Muscle layer of colon (tissue), 2 donors: ENCODE results near the gene IGF2.
A peak's percentile ranks its signal among the peaks of the same experiment; 100 is the strongest.

Experiments used
- H3K27ac ChIP-seq: one replicate; pipeline ENCODE4 v1.7.0; 2013; ENCODE audit warnings: low read depth, mild to moderate bottlenecking, low read length, moderate library complexity
- H3K27me3 ChIP-seq, 2 donors: one replicate each; pipeline ENCODE4 v1.7.0; 2013; ENCODE audit warnings: low read length in 2 of 2, mild to moderate bottlenecking in 2 of 2; ENCODE audit not compliant: insufficient read depth in 2 of 2, control insufficient read depth in 1 of 2
- H3K36me3 ChIP-seq: one replicate; pipeline ENCODE4 v1.7.0; 2013; ENCODE audit warnings: mild to moderate bottlenecking, low read length; ENCODE audit not compliant: insufficient read depth
- H3K4me1 ChIP-seq: one replicate; pipeline ENCODE4 v1.7.0; 2013; ENCODE audit warnings: mild to moderate bottlenecking, low read length; ENCODE audit not compliant: insufficient read depth
- H3K4me3 ChIP-seq, 2 donors: one replicate each; pipeline ENCODE4 v1.7.0; 2013; ENCODE audit warnings: low read length in 2 of 2, low read depth in 1 of 2, mild to moderate bottlenecking in 1 of 2, moderate library complexity in 1 of 2
- H3K9ac ChIP-seq: one replicate; pipeline ENCODE4 v1.7.0; 2013; ENCODE audit warnings: low read length
- H3K9me3 ChIP-seq: one replicate; pipeline ENCODE4 v1.7.0; 2013; ENCODE audit warnings: mild to moderate bottlenecking, low read length
- donor health status: abdominal sarcoma.
- donor health status: Adenocarcinoma of cecum.

Gene IGF2

DNA sequence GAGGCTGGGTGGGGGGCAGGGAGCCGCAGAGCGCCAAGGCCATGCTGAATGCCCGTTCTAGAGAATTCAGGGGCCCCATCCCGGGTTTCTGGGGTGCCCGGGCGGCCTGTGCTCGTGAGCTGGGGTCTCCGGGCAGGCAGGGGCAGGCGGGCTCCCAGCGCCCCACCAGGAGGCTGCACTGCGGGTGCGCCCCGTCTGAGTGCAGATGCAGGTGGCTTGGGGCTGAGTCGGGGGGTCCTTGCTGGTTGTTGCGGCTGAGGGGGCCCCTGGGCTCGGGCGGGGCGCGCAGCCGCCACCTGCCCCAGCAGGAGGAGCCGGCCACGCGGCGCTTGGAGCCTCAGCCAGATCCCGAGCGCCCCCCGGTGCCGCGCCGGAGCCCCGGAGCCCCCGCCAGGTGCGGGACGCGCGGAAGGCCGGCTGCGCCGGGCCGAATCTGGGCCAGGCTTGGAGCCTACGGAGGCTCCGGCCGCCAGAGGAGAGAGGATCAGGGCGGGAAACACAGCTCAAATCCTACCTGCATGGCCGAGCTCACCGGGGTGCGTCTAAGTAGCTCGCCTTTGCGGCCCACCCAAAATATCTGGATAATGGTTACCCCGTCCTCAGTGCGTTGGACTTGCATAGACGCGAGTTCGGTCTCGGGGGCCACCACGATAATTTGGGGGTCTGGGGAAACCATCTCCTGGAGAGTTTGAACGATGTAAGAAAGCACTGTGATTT is 590 bp upstream of the IGF2 start:
- Histone ChIP-seq H3K4me3 (no peak overlapping the region), H3K27ac (no peak overlapping the region), H3K36me3 (no peaks in the 10 kb centered on the region), H3K4me1 (peaks cover 4% of the 10 kb centered on the region), H3K9ac (no peak overlapping the region), H3K27me3 (peaks cover 35 to 90% of the 10 kb centered on the region in 2 donors), H3K9me3 (no peaks in the 10 kb centered on the region)

DNA sequence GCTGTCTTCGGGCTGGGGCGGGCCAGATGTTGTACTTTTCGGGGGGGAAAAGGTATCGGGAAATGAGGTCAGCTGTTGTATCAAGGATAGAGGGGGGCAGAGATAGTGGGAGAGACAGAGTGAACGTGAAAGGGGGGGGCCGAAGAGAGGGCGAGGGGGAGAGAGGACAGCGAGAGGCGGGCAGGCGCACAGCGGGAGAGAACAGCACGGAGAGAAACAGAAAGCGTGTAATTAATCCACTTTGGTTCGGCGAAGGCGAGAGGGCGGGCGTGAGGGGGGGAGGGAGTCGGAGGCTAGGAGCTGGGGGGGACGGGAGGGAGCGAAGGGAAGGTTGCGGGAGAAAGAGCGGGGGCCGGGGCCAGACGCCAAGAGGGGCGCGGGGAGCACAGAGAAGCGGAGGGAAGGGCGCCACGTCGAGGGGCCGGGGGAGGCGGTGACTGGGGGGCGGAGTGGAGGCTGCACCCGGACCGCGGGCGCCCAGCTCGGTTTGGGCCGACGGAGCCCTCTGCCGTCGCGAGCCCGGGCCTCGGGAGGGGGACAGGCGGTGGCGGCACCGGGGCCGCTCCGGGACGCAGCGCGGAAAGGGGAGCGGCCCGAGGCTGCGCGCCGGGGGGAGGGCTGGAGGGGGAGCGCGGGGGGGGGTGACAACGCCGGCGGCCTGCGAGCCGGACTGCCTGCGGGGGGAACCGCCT is 612 bp downstream of the IGF2 start:
- Histone ChIP-seq H3K27me3 (peaks cover 32 to 90% of the 10 kb centered on the region in 2 donors), H3K4me3 (no peak overlapping the region), H3K36me3 (no peaks in the 10 kb centered on the region), H3K4me1 (peaks cover 4% of the 10 kb centered on the region), H3K27ac (no peak overlapping the region), H3K9ac (no peak overlapping the region), H3K9me3 (no peaks in the 10 kb centered on the region)

DNA sequence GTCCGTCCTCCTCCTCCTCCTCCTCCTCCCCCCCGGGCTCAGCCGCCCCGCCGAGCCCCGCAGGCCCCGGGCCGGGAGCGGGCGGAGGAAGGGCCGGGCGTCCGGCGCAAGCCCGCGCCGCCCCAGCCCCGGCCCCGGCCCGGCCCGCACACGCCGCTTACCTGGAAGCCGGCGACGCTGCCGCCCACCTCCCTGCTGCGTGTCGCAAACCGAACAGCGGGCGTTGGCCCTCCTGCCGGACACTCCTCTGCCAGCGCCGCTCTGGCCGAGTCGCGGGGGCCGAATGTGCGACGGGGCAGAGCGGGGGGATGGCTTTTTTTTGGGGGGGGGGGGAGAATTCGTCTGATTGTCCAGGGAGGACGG is 1.1 kb downstream of the IGF2 start:
- H3K4me1 ChIP-seq = peaks cover 4% of the 10 kb centered on the region
- H3K27ac ChIP-seq = no peak overlapping the region
- no peaks in the 10 kb centered on the region for H3K36me3 ChIP-seq
- H3K9me3 ChIP-seq = no peaks in the 10 kb centered on the region
- peaks cover 29 to 92% of the 10 kb centered on the region in 2 donors for H3K27me3 ChIP-seq
- H3K4me3 ChIP-seq = no peak overlapping the region
- H3K9ac ChIP-seq = no peak overlapping the region

DNA sequence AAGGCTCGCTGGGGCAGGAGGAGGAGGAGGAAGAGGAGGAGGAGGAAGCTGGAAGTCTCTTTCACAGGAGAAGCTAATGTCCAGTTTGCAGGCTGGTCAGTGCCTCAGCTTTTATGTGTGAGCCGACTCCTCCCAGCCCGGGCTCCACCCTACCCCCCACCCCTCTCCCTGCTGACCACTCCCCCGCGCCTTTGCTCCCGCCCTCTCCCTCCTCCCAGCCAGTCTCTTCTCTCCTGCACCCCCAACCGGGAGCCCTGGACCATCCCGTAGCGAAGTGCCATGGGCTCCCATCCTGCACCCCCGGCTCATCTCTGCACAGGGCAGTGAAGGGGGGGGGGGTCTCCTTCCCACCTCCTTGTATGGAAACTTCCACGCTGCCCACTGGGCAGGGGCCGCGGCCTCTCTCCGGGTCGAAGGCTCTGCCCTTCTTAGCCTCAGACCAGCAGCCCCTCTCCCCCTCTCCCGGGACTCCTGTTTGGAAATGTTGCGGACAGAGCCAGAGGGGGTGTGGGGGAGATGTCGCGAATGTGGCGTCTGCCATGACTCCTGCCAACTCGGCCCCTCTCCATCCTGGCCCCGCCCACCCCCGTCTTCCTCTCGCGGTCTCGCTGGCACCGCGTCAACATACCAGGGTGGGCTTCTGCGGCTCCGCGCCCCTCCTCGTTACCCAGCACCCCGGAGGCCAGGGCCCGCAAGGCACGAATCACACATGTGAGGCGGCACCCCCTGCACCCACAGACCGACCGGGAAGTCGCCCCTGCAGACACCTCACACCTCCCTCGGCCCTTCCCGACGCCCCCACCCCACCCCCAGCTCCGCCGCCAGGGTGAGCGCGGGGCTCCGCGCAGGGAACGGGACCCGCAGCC is 1.8 kb downstream of the IGF2 start:
- Histone ChIP-seq H3K27me3 (peaks cover 23 to 90% of the 10 kb centered on the region in 2 donors), H3K4me1 (peaks cover 4% of the 10 kb centered on the region), H3K36me3 (no peaks in the 10 kb centered on the region), H3K4me3 (peak overlapping the region in 1 of 2 donors; percentile 18), H3K9me3 (no peaks in the 10 kb centered on the region), H3K9ac (no peak overlapping the region), H3K27ac (no peak overlapping the region)

DNA sequence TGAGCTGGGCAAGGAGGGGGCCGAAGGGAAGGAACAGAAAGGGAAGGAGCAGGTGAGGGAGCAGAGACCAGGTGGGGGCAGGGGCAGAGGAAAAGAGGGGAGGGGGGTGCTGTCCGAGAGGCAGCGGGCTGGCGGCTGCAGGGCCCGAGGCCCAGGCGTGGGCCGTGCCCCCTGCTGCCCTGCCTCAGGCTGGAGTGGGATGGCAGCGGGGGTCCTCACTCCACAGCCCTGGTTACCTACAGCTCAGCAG is 2.3 kb downstream of the IGF2 start:
- Histone ChIP-seq H3K36me3 (no peaks in the 10 kb centered on the region), H3K9me3 (no peaks in the 10 kb centered on the region), H3K4me1 (peaks cover 4% of the 10 kb centered on the region), H3K27me3 (peaks cover 18 to 85% of the 10 kb centered on the region in 2 donors), H3K9ac (no peak overlapping the region), H3K4me3 (no peak overlapping the region), H3K27ac (no peak overlapping the region)

DNA sequence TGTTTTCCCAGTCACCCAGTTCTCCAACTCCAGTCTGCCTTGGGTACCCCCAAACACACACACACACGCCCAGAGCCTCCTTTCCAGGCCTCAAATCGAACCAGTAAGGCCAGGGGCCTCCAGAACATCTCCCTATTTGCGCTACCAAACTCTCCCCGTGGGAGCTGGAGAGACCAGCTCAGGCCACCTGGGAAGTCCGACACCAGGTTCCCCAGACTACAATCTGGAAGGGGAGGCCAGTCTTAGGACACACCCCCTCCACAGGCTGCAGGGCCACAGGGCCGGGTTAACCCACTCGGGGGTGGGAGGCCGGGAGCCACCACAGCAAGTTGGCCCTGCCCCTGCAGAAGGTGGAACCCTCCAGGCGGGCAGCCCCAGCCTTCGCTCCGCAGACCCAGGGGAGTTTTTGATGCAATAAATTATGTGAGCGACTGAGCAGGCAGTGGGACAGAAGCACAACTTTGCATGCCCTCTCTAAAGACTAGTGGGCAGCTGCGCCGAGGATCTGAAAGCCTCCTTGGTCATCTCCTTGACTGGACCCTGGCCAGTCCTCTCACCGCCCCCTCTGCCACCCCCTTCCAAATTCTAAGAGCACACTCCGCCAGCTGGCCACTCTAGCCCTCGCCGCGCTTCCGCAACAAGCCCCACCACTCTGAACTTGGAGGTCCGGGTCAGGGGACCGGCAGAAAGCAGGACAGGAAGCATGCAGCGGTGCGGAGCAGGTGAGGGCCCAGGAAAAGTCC is 2.8 kb downstream of the IGF2 start:
- Histone ChIP-seq H3K9ac (no peak overlapping the region), H3K4me3 (no peak overlapping the region), H3K27ac (no peak overlapping the region), H3K4me1 (peaks cover 4% of the 10 kb centered on the region), H3K27me3 (peaks cover 15 to 80% of the 10 kb centered on the region in 2 donors), H3K9me3 (no peaks in the 10 kb centered on the region), H3K36me3 (no peaks in the 10 kb centered on the region)

DNA sequence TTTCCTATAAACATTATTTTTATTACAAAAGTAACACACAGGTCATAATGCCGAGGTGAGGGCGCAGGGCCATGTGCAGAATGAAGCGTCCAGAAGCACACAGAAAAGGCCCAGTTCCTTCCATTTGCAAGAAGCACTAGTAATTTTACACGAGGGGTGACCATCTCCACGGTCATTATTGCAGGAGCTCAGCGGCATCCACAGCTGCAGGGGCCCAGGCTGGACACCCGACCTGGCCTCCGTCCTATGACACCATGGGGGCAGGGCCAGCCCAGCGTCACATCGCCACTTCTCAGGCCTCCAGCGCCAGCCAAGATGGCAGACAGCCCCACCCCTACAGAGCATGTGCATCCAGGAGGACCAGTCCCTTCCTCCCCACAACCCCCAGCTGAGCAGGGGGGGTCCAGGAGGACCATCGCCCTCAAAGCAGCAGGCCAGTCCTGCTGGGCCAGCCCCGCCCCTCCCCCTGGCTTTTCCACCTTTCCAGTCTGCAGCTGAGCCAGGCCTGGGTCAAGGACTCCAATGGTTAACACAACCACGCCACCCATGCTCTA is 3.5 kb downstream of the IGF2 start:
- Histone ChIP-seq H3K27me3 (peaks cover 9 to 73% of the 10 kb centered on the region in 2 donors), H3K9ac (no peak overlapping the region), H3K36me3 (no peaks in the 10 kb centered on the region), H3K4me3 (no peak overlapping the region), H3K27ac (no peak overlapping the region), H3K4me1 (peaks cover 4% of the 10 kb centered on the region), H3K9me3 (no peaks in the 10 kb centered on the region)

DNA sequence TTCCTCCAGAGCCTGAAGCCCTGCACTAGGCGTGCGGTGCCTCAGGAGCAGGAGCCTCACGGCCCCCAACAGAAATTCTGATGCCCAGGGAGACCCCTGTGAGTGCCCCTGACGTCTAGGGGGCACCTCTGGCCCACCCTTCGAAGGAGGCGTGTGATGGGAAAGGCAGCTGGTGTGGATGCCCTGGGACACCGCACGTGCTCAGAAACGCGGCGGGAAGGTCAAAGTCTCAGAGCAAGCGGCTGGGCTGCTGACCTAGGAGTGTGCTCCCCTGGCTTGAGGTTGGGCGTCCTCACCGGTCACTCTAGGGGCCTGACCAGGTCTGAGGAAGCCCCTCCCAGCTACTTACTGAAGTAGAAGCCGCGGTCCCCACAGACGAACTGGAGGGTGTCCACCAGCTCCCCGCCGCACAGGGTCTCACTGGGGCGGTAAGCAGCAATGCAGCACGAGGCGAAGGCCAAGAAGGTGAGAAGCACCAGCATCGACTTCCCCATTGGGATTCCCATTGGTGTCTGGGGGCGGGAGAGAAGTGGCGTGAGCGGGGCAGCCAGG is 4.1 kb downstream of the IGF2 start:
- Histone ChIP-seq H3K27me3 (peaks cover 5 to 67% of the 10 kb centered on the region in 2 donors), H3K9ac (no peak overlapping the region), H3K27ac (no peak overlapping the region), H3K36me3 (no peaks in the 10 kb centered on the region), H3K9me3 (no peaks in the 10 kb centered on the region), H3K4me3 (no peak overlapping the region), H3K4me1 (peaks cover 4% of the 10 kb centered on the region)

DNA sequence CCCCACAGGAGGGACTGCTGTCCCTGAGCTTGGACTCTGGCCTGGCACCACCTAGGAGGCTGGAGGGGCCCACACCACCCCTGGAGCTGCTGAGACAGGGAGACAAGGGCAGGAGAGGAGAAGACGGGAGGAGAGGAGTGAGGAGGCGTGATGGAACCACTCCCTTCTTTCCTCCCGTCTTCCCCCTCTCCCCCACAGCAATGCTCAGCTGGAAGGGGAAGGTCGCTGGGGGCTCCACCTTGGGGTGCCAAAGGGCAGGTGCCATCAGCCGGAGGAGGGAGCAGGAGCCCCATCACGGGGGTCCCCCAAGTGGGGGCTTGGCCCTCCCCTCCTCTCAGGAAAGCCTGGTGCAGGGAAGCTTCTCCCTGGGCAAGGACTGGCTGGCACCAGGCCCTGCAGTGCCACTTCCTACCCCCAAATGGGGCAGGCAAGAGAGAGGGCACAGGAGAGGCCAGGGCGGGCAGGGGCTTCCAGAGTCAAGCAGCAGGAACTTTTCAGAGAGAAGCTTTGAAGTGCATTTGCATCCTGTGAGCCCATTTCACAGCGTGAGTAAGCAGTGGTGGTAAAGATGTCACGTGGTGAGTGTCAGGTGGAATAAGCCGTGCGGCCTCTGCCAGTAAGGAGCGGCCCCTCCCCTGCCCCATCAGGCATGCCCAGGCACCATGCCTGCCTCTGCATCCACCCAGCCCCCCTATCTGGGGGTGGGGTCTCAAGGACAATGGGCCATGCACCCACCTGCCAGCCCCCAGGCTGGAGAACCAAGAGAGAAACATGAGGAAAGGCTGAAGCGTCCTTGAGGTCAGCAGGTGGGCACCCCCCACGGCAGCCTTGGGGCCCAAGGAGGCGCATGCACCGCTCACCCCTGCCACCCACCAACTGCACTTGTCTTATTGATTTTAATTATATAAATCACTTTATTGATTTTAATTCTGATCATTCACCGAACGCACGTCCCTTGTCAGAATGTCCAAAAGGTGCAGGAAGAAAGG is 4.9 kb downstream of the IGF2 start:
- H3K9me3 ChIP-seq = no peaks in the 10 kb centered on the region
- no peak overlapping the region for H3K9ac ChIP-seq
- H3K27me3 ChIP-seq = peaks cover 0 to 67% of the 10 kb centered on the region in 2 donors
- H3K36me3 ChIP-seq = no peaks in the 10 kb centered on the region
- no peak overlapping the region for H3K27ac ChIP-seq
- H3K4me1 ChIP-seq = peaks cover 4% of the 10 kb centered on the region
- H3K4me3 ChIP-seq = no peak overlapping the region
